Adrenal gland (tissue), 5 donors: ENCODE data around the gene KIF21B.

Experiments used
- POLR2A ChIP-seq, 2 donors: fragments of 450-650 bp; IDR thresholded peaks; one replicate each; pipeline ENCODE4 v1.6.1; 2017; ENCODE audit warnings: antibody characterized with exemption in 2 of 2, mild to moderate bottlenecking in 2 of 2, moderate library complexity in 1 of 2
- TF ChIP-seq, protein P1 (sequence below), 6 experiments: fragments of 450-650 bp in 4 of 6; fragments of 200-600 bp in 2 of 6; sonication (generic) in 1 of 6; IDR thresholded peaks; 1 replicate in 5 of 6; 2 replicates in 1 of 6; pipeline versions ENCODE4 v1.5.1 to v1.8.0; 2016 to 2021; ENCODE audit warnings: antibody characterized with exemption in 6 of 6, mild to moderate bottlenecking in 2 of 6, moderate library complexity in 1 of 6
- donor health status: DM: no; HTN: no; CAD: no.

DNA sequence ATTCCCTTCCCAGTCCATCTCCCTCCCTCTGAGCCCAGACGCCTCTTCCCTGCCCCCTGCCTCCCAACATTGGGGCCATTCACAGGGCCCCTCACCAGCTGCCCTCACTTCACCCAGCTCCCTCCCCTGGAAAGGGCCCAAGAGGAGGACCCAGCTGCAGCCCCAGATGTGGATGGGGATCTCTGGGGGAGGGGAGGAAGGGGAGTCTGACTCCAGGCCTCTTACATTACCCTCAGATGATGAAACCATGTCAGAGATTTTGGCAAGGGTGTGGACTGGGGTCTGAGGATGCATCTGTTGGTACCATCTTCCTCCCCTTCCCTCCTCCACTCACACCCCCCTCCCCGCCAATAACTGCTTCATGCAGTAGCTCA is 1.1 kb upstream of the KIF21B start:
- TF ChIP-seq, protein P1, sequence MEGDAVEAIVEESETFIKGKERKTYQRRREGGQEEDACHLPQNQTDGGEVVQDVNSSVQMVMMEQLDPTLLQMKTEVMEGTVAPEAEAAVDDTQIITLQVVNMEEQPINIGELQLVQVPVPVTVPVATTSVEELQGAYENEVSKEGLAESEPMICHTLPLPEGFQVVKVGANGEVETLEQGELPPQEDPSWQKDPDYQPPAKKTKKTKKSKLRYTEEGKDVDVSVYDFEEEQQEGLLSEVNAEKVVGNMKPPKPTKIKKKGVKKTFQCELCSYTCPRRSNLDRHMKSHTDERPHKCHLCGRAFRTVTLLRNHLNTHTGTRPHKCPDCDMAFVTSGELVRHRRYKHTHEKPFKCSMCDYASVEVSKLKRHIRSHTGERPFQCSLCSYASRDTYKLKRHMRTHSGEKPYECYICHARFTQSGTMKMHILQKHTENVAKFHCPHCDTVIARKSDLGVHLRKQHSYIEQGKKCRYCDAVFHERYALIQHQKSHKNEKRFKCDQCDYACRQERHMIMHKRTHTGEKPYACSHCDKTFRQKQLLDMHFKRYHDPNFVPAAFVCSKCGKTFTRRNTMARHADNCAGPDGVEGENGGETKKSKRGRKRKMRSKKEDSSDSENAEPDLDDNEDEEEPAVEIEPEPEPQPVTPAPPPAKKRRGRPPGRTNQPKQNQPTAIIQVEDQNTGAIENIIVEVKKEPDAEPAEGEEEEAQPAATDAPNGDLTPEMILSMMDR (IDR thresholded peaks at IDR 0.05): no peak
- no peak for TF ChIP-seq POLR2A (IDR thresholded peaks at IDR 0.05)
